WTC11 (cell line): ENCODE measurements around the gene FNDC1. TPM values are rescaled to one million over a fixed set of nuclear protein-coding genes. Genes with fewer than 3 reads are reported as not detected.
A peak's percentile ranks its signal among the peaks of the same experiment; 100 is the strongest.

ENCODE experiments used
- NR2C2 ChIP-seq: sonication (generic); formaldehyde crosslinking; IDR thresholded peaks from 2 replicates; pipeline ENCODE4 v1.8.0; 2022; ENCODE audit warnings: mild to moderate bottlenecking, missing genetic modification reagents
- SMAD4 ChIP-seq: sonication (generic); formaldehyde crosslinking; IDR thresholded peaks from 2 replicates; pipeline ENCODE4 v1.8.0; 2022; ENCODE audit warnings: mild to moderate bottlenecking, missing genetic modification reagents
- TP53 ChIP-seq: sonication (generic); formaldehyde crosslinking; IDR thresholded peaks from 2 replicates; pipeline ENCODE4 v1.8.1; 2023; ENCODE audit warnings: mild to moderate bottlenecking, missing genetic modification reagents
- ZNF121 ChIP-seq: sonication (generic); formaldehyde crosslinking; IDR thresholded peaks from 2 replicates; pipeline ENCODE4 v1.8.0; 2023; ENCODE audit warnings: missing genetic modification reagents
- ZNF232 ChIP-seq: sonication (generic); formaldehyde crosslinking; IDR thresholded peaks from 2 replicates; pipeline ENCODE4 v1.8.0; 2022; ENCODE audit warnings: mild to moderate bottlenecking, missing genetic modification reagents
- ZNF263 ChIP-seq: sonication (generic); formaldehyde crosslinking; IDR thresholded peaks from 2 replicates; pipeline ENCODE4 v1.8.1; 2022; ENCODE audit warnings: low read depth, mild to moderate bottlenecking, moderate library complexity, missing genetic modification reagents
- ZNF317 ChIP-seq: sonication (generic); formaldehyde crosslinking; IDR thresholded peaks from 2 replicates; pipeline ENCODE4 v1.8.1; 2023; ENCODE audit warnings: low read depth, mild to moderate bottlenecking, moderate library complexity, missing genetic modification reagents, borderline replicate concordance
- total RNA-seq: library from RNA; stranded (reverse); gene quantifications from 3 replicates; pipeline ENCODE4 v1.2.3, GENCODE V29; 2021
- TF ChIP-seq, protein P1 (sequence below): fragments of 250-450 bp; sonication (Bioruptor Pico); IDR thresholded peaks from 2 replicates; pipeline ENCODE4 v1.8.0; 2021; ENCODE audit warnings: mild to moderate bottlenecking
- TF ChIP-seq, protein P2 (sequence below): sonication (generic); formaldehyde crosslinking; IDR thresholded peaks from 2 replicates; pipeline ENCODE4 v1.8.1; 2023; ENCODE audit warnings: mild to moderate bottlenecking, missing genetic modification reagents
- TF ChIP-seq, protein P3 (sequence below): sonication (generic); formaldehyde crosslinking; IDR thresholded peaks from 2 replicates; pipeline ENCODE4 v1.8.0; 2023; ENCODE audit warnings: missing genetic modification reagents, mild to moderate bottlenecking, borderline replicate concordance
- TF ChIP-seq, protein P4 (sequence below): sonication (generic); formaldehyde crosslinking; IDR thresholded peaks from 2 replicates; pipeline ENCODE4 v1.8.1; 2023; ENCODE audit warnings: mild to moderate bottlenecking, missing genetic modification reagents, borderline replicate concordance
- TF ChIP-seq, protein P5 (sequence below): fragments of 250-450 bp; sonication (Bioruptor Pico); IDR thresholded peaks from 2 replicates; pipeline ENCODE4 v2.1.2; 2022; ENCODE audit warnings: mild to moderate bottlenecking, moderate library complexity
- TF ChIP-seq, protein P6 (sequence below): sonication (generic); formaldehyde crosslinking; IDR thresholded peaks from 2 replicates; pipeline ENCODE4 v1.8.1; 2023; ENCODE audit warnings: mild to moderate bottlenecking, missing genetic modification reagents, moderate library complexity
- TF ChIP-seq, protein P7 (sequence below): sonication (generic); formaldehyde crosslinking; IDR thresholded peaks from 2 replicates; pipeline ENCODE4 v1.8.0; 2022; ENCODE audit warnings: missing genetic modification reagents
- TF ChIP-seq, protein P8 (sequence below): fragments of 250-450 bp; sonication (Bioruptor Pico); conservative IDR thresholded peaks from 2 replicates; pipeline ENCODE4 v1.9.0; 2021; ENCODE audit warnings: mild to moderate bottlenecking

Gene FNDC1
- total RNA-seq, 1 experiment from 2014 or later, result 0.44 TPM

DNA sequence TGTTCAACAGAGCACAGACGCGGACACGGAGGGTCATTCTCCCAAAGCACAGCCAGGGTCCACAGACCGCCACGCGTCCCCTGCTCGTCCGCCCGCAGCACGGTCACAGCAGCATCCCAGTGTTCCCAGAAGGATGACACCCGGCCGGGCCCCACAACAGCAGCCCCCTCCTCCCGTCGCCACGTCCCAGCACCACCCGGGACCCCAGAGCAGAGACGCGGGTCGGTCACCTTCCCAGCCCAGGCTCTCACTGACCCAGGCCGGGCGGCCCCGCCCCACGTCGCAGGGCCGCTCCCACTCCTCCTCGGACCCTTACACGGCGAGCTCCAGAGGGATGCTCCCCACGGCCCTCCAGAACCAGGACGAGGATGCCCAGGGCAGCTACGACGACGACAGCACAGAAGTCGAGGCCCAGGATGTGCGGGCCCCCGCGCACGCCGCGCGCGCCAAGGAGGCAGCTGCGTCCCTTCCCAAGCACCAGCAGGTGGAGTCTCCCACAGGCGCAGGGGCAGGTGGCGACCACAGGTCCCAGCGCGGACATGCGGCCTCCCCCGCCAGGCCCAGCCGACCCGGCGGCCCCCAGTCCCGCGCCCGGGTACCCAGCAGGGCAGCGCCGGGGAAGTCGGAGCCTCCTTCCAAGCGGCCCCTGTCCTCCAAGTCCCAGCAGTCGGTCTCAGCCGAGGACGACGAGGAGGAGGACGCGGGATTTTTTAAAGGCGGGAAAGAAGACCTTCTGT lies 64.3 kb downstream of the FNDC1 start (continued):
- TF ChIP-seq, protein P1, sequence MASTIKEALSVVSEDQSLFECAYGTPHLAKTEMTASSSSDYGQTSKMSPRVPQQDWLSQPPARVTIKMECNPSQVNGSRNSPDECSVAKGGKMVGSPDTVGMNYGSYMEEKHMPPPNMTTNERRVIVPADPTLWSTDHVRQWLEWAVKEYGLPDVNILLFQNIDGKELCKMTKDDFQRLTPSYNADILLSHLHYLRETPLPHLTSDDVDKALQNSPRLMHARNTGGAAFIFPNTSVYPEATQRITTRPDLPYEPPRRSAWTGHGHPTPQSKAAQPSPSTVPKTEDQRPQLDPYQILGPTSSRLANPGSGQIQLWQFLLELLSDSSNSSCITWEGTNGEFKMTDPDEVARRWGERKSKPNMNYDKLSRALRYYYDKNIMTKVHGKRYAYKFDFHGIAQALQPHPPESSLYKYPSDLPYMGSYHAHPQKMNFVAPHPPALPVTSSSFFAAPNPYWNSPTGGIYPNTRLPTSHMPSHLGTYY (CRISPR knock-in tag), result no peak
- TF ChIP-seq ZNF263 (CRISPR knock-in tag), result no peak
- TF ChIP-seq, protein P2, sequence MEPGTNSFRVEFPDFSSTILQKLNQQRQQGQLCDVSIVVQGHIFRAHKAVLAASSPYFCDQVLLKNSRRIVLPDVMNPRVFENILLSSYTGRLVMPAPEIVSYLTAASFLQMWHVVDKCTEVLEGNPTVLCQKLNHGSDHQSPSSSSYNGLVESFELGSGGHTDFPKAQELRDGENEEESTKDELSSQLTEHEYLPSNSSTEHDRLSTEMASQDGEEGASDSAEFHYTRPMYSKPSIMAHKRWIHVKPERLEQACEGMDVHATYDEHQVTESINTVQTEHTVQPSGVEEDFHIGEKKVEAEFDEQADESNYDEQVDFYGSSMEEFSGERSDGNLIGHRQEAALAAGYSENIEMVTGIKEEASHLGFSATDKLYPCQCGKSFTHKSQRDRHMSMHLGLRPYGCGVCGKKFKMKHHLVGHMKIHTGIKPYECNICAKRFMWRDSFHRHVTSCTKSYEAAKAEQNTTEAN (CRISPR knock-in tag), result no peak
- TF ChIP-seq, protein P3, sequence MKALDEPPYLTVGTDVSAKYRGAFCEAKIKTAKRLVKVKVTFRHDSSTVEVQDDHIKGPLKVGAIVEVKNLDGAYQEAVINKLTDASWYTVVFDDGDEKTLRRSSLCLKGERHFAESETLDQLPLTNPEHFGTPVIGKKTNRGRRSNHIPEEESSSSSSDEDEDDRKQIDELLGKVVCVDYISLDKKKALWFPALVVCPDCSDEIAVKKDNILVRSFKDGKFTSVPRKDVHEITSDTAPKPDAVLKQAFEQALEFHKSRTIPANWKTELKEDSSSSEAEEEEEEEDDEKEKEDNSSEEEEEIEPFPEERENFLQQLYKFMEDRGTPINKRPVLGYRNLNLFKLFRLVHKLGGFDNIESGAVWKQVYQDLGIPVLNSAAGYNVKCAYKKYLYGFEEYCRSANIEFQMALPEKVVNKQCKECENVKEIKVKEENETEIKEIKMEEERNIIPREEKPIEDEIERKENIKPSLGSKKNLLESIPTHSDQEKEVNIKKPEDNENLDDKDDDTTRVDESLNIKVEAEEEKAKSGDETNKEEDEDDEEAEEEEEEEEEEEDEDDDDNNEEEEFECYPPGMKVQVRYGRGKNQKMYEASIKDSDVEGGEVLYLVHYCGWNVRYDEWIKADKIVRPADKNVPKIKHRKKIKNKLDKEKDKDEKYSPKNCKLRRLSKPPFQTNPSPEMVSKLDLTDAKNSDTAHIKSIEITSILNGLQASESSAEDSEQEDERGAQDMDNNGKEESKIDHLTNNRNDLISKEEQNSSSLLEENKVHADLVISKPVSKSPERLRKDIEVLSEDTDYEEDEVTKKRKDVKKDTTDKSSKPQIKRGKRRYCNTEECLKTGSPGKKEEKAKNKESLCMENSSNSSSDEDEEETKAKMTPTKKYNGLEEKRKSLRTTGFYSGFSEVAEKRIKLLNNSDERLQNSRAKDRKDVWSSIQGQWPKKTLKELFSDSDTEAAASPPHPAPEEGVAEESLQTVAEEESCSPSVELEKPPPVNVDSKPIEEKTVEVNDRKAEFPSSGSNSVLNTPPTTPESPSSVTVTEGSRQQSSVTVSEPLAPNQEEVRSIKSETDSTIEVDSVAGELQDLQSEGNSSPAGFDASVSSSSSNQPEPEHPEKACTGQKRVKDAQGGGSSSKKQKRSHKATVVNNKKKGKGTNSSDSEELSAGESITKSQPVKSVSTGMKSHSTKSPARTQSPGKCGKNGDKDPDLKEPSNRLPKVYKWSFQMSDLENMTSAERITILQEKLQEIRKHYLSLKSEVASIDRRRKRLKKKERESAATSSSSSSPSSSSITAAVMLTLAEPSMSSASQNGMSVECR (CRISPR knock-in tag), result no peak
- TF ChIP-seq, protein P4, sequence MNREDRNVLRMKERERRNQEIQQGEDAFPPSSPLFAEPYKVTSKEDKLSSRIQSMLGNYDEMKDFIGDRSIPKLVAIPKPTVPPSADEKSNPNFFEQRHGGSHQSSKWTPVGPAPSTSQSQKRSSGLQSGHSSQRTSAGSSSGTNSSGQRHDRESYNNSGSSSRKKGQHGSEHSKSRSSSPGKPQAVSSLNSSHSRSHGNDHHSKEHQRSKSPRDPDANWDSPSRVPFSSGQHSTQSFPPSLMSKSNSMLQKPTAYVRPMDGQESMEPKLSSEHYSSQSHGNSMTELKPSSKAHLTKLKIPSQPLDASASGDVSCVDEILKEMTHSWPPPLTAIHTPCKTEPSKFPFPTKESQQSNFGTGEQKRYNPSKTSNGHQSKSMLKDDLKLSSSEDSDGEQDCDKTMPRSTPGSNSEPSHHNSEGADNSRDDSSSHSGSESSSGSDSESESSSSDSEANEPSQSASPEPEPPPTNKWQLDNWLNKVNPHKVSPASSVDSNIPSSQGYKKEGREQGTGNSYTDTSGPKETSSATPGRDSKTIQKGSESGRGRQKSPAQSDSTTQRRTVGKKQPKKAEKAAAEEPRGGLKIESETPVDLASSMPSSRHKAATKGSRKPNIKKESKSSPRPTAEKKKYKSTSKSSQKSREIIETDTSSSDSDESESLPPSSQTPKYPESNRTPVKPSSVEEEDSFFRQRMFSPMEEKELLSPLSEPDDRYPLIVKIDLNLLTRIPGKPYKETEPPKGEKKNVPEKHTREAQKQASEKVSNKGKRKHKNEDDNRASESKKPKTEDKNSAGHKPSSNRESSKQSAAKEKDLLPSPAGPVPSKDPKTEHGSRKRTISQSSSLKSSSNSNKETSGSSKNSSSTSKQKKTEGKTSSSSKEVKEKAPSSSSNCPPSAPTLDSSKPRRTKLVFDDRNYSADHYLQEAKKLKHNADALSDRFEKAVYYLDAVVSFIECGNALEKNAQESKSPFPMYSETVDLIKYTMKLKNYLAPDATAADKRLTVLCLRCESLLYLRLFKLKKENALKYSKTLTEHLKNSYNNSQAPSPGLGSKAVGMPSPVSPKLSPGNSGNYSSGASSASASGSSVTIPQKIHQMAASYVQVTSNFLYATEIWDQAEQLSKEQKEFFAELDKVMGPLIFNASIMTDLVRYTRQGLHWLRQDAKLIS (CRISPR knock-in tag), result no peak
- TF ChIP-seq, protein P5, sequence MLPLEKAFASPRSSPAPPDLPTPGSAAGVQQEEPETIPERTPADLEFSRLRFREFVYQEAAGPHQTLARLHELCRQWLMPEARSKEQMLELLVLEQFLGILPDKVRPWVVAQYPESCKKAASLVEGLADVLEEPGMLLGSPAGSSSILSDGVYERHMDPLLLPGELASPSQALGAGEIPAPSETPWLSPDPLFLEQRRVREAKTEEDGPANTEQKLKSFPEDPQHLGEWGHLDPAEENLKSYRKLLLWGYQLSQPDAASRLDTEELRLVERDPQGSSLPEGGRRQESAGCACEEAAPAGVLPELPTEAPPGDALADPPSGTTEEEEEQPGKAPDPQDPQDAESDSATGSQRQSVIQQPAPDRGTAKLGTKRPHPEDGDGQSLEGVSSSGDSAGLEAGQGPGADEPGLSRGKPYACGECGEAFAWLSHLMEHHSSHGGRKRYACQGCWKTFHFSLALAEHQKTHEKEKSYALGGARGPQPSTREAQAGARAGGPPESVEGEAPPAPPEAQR, result no peak
- no peak for TF ChIP-seq ZNF121
- no peak for TF ChIP-seq SMAD4 (CRISPR knock-in tag)
- TF ChIP-seq TP53, result 0 out of 2 replicates have a peak, but pooled peaks have one; percentile 2
- TF ChIP-seq, protein P6, sequence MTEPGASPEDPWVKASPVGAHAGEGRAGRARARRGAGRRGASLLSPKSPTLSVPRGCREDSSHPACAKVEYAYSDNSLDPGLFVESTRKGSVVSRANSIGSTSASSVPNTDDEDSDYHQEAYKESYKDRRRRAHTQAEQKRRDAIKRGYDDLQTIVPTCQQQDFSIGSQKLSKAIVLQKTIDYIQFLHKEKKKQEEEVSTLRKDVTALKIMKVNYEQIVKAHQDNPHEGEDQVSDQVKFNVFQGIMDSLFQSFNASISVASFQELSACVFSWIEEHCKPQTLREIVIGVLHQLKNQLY (CRISPR knock-in tag), result no peak
- TF ChIP-seq ZNF317 (CRISPR knock-in tag), result no peak
- TF ChIP-seq, protein P7, sequence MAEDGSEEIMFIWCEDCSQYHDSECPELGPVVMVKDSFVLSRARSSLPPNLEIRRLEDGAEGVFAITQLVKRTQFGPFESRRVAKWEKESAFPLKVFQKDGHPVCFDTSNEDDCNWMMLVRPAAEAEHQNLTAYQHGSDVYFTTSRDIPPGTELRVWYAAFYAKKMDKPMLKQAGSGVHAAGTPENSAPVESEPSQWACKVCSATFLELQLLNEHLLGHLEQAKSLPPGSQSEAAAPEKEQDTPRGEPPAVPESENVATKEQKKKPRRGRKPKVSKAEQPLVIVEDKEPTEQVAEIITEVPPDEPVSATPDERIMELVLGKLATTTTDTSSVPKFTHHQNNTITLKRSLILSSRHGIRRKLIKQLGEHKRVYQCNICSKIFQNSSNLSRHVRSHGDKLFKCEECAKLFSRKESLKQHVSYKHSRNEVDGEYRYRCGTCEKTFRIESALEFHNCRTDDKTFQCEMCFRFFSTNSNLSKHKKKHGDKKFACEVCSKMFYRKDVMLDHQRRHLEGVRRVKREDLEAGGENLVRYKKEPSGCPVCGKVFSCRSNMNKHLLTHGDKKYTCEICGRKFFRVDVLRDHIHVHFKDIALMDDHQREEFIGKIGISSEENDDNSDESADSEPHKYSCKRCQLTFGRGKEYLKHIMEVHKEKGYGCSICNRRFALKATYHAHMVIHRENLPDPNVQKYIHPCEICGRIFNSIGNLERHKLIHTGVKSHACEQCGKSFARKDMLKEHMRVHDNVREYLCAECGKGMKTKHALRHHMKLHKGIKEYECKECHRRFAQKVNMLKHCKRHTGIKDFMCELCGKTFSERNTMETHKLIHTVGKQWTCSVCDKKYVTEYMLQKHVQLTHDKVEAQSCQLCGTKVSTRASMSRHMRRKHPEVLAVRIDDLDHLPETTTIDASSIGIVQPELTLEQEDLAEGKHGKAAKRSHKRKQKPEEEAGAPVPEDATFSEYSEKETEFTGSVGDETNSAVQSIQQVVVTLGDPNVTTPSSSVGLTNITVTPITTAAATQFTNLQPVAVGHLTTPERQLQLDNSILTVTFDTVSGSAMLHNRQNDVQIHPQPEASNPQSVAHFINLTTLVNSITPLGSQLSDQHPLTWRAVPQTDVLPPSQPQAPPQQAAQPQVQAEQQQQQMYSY, result no peak
- no peak for TF ChIP-seq NR2C2 (CRISPR knock-in tag)
- no peak for TF ChIP-seq ZNF232
- TF ChIP-seq, protein P8, sequence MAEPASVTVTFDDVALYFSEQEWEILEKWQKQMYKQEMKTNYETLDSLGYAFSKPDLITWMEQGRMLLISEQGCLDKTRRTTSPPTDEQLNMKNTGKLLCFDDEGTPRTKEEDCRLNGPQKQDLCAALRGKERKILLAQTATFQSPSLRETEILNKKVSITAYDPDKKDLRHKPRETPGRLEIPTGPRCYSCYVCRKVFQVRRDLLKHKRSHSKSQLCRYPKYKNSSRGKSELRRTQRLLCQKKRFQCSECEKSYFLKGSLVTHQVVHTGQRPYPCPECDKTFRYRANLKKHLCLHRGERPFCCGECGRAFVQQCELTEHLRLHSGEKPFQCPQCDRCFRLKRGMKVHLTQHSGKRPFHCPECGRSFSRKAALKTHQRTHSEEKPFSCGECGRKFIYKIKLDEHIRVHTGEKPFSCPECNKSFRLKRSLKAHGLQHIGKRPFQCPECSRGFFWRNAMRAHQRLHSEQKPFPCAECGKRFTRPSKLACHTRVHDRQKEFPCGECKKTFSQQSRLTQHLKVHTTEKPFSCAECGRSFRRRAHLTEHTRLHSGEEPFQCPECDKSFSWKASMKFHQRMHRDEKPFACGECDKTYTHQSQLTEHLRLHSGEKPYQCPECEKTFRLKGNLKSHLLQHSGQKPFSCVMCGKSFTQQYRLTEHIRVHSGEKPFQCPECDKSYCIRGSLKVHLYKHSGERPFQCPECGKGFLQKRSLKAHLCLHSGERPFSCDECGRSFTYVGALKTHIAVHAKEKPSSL (CRISPR knock-in tag), result no peak
